K562 (cell line): ENCODE results near the gene HS2ST1. TPM values are rescaled to one million over a fixed set of nuclear protein-coding genes. Genes with fewer than 3 reads are reported as not detected.
A peak's percentile ranks its signal among the peaks of the same experiment; 100 is the strongest.

Source experiments
- ATAC-seq: fragments of 200-7000 bp; cut with Tn5 transposase; 3 replicates; pipeline ENCODE4 v1.9.1; 2020; ENCODE audit warnings: moderate library complexity
- BruUV-seq: library from RNA; stranded (reverse); fragments of 400-500 nt; replicated peaks from 2 replicates; lab custom pipeline; 2021; lab: Mats Ljungman, UMichigan
- CTCF ChIA-PET: fragments of 300-600 bp; formaldehyde crosslinking; extraction: SDS; loops from one replicate; lab custom pipeline; 2021; ENCODE audit warnings: low intra/inter-chr PET ratio; lab: Yijun Ruan, JAX
- POLR2A ChIA-PET: fragments of 300-600, 350-650 bp; sonication (Branson Sonifier 250); formaldehyde crosslinking; extraction: SDS; loops from one replicate; lab custom pipeline; 2021; ENCODE audit warnings: antibody characterized with exemption, inconsistent platforms; lab: Yijun Ruan, JAX
- DNase-seq, 4 experiments: peaks; one replicate each; pipeline versions ENCODE4 v3.0.0 to v3.0.0-alpha.2; 2011 to 2018; ENCODE audit warnings: low spot score in 3 of 4, mixed read lengths in 3 of 4; ENCODE audit errors: extremely low read depth in 1 of 4
- FAIRE-seq: peaks from 2 replicates; lab custom pipeline; 2011; peaks lifted over from hg19 to GRCh38; lab: Jason Lieb, UNC
- H2AFZ ChIP-seq: 2 replicates; pipeline ENCODE4 v1.6.0; 2011; ENCODE audit warnings: low read depth, low read length, control low read depth, inconsistent platforms
- H3K27ac ChIP-seq: fragments of 200-600 bp; 3 replicates; pipeline ENCODE4 v1.8.0; 2011; ENCODE audit warnings: low read depth, mild to moderate bottlenecking, control low read depth, inconsistent platforms, low read length, moderate library complexity, mixed read lengths; ENCODE audit errors: extremely low read depth
- H3K27me3 ChIP-seq, 2 experiments: fragments of 300-600 bp in 1 of 2; 2 replicates in 1 of 2; 3 replicates in 1 of 2; pipeline versions ENCODE4 v1.6.0 to v1.8.0; 2011; ENCODE audit warnings: inconsistent platforms in 2 of 2, low read length in 2 of 2, mild to moderate bottlenecking in 1 of 2, mixed read lengths in 1 of 2, moderate library complexity in 1 of 2; ENCODE audit not compliant: control insufficient read depth in 2 of 2, insufficient read depth in 2 of 2
- H3K36me3 ChIP-seq: fragments of 300-600 bp; 3 replicates; pipeline ENCODE4 v1.8.0; 2011; ENCODE audit warnings: mild to moderate bottlenecking, low read length, inconsistent platforms; ENCODE audit not compliant: control insufficient read depth, insufficient read depth
- H3K4me1 ChIP-seq, 2 experiments: fragments of 200-600 bp in 1 of 2; replicated peaks in 1 of 2; 2 replicates in 1 of 2; 3 replicates in 1 of 2; pipeline versions ENCODE4 v1.5.1 to v1.8.0; 2011; ENCODE audit warnings: inconsistent platforms in 2 of 2, low read length in 2 of 2, mild to moderate bottlenecking in 1 of 2, mixed read lengths in 1 of 2, moderate library complexity in 1 of 2; ENCODE audit not compliant: control insufficient read depth in 2 of 2, insufficient read depth in 2 of 2
- H3K4me2 ChIP-seq: 2 replicates; pipeline ENCODE4 v1.6.1; 2011; ENCODE audit warnings: low read length, control low read depth, inconsistent platforms, mixed read lengths; ENCODE audit not compliant: insufficient read depth
- H3K4me3 ChIP-seq: fragments of 200-600 bp; sonication (generic), shearing (Covaris generic); 2 replicates; pipeline ENCODE4 v1.5.1; 2016; ENCODE audit warnings: control low read depth, inconsistent platforms
- H3K79me2 ChIP-seq: fragments of 200-600 bp; 3 replicates; pipeline ENCODE4 v1.8.0; 2011; ENCODE audit warnings: low read length, inconsistent platforms; ENCODE audit not compliant: control insufficient read depth, insufficient read depth
- H3K9ac ChIP-seq, 2 experiments: 2 replicates each; pipeline versions ENCODE4 v1.6.0 to v1.6.1; 2011; ENCODE audit warnings: low read depth in 2 of 2, low read length in 2 of 2, control low read depth in 1 of 2, inconsistent platforms in 1 of 2, mild to moderate bottlenecking in 1 of 2, mixed read lengths in 1 of 2; ENCODE audit not compliant: insufficient read depth in 1 of 2
- H3K9me1 ChIP-seq: one replicate; pipeline ENCODE4 v1.6.0; 2011; ENCODE audit warnings: inconsistent platforms, mild to moderate bottlenecking, low read length, moderate library complexity; ENCODE audit not compliant: control insufficient read depth, insufficient read depth
- H3K9me3 ChIP-seq: replicated peaks from 2 replicates; pipeline ENCODE4 v1.5.1; 2011; ENCODE audit warnings: low read depth, low read length, inconsistent platforms; ENCODE audit not compliant: control insufficient read depth, insufficient read depth
- H4K20me1 ChIP-seq: replicated peaks from 2 replicates; pipeline ENCODE4 v1.6.1; 2011; ENCODE audit warnings: low read length, inconsistent platforms, mixed read lengths; ENCODE audit not compliant: control insufficient read depth, insufficient read depth
- CEBPG ChIP-seq, 3 experiments: fragments of 200-800 bp in 1 of 3; sonication (Bioruptor generic) in 1 of 3; sonication (generic) in 1 of 3; formaldehyde crosslinking in 1 of 3; IDR thresholded peaks in 2 of 3; conservative IDR thresholded peaks in 1 of 3; 2 replicates each; pipeline versions ENCODE4 v1.6.1 to v1.8.0; 2016 to 2022; ENCODE audit warnings: missing compliant biosample characterization in 2 of 3, missing genetic modification characterization in 2 of 3, mild to moderate bottlenecking in 1 of 3, missing genetic modification reagents in 1 of 3
- FOXJ3 ChIP-seq: sonication (generic); formaldehyde crosslinking; IDR thresholded peaks from 2 replicates; pipeline ENCODE4 v1.4.0; 2020; ENCODE audit warnings: mild to moderate bottlenecking, missing genetic modification reagents
- HDAC1 ChIP-seq, 2 experiments: fragments of 450-650 bp; IDR thresholded peaks; 2 replicates each; pipeline ENCODE4 v1.6.1; 2016 to 2017; ENCODE audit warnings: inconsistent platforms in 1 of 2, mild to moderate bottlenecking in 1 of 2, moderate library complexity in 1 of 2
- KDM5B ChIP-seq: fragments of 200-600 bp; sonication (generic); IDR thresholded peaks from 2 replicates; pipeline ENCODE4 v1.6.1; 2012; ENCODE audit warnings: low read depth, mild to moderate bottlenecking, moderate library complexity, low read length, control low read depth, inconsistent platforms; ENCODE audit not compliant: insufficient replicate concordance
- MAFK ChIP-seq: IDR thresholded peaks from 2 replicates; pipeline ENCODE4 v1.6.1; 2011; ENCODE audit warnings: low read length, improper control_type of control experiment
- NFRKB ChIP-seq: fragments of 450-650 bp; IDR thresholded peaks from 2 replicates; pipeline ENCODE4 v1.6.1; 2016; ENCODE audit warnings: low read depth
- RUNX1 ChIP-seq: sonication (generic); IDR thresholded peaks from 2 replicates; pipeline ENCODE4 v1.6.1; 2016; ENCODE audit warnings: antibody characterized with exemption, low read depth
- SAFB ChIP-seq: fragments of 200-400 bp; formaldehyde crosslinking; IDR thresholded peaks from 2 replicates; pipeline ENCODE4 v1.6.1; 2017; ENCODE audit warnings: low read depth, low read length, borderline replicate concordance
- TBP ChIP-seq: optimal IDR thresholded peaks from 2 replicates; pipeline ENCODE3; 2011; ENCODE audit warnings: low read depth, low read length, improper control_type of control experiment
- in situ Hi-C: fragments of 300-500 bp; cut with MboI; formaldehyde crosslinking; loops from 4 replicates; pipeline ENCODE4 v1.15.0; 2018; ENCODE audit warnings: inconsistent platforms, mixed read lengths
- intact Hi-C: fragments of 100-400 bp; cut with micrococcal nuclease; formaldehyde crosslinking; loops from 2 replicates; pipeline ENCODE4 v1.14.2; 2022
- polyA plus RNA-seq, 8 experiments: library from polyadenylated mRNA; depleted of rRNA in 4 of 8; stranded (reverse) in 5 of 8; unstranded in 3 of 8; fragments of >200 nt; fragmentation: Nextera tagmentation in 2 of 8; fragmentation: Illumina TruSeq in 1 of 8; extraction: Ambion mirVana in 2 of 8; extraction: Trizol in 1 of 8; gene quantifications; 2 replicates each; pipeline versions ENCODE4 v1.2.1 to v1.2.3, GENCODE V29; 2011 to 2014; ENCODE audit warnings: inconsistent platforms in 1 of 8, missing spikeins in 1 of 8
- total RNA-seq, 7 experiments: library from RNA; depleted of rRNA in 6 of 7; stranded (reverse); fragments of >200 nt in 6 of 7; fragmentation: Illumina TruSeq in 2 of 7; extraction: Trizol in 2 of 7; gene quantifications; 2 replicates each; pipeline versions ENCODE4 v1.2.1 to v1.2.3, GENCODE V29; 2011 to 2021; ENCODE audit warnings: low replicate concordance in 1 of 7
- TF ChIP-seq, protein P1 (sequence below), 3 experiments: fragments of 200-800 bp in 1 of 3; fragments of 250-450 bp in 1 of 3; fragments of 450-650 bp in 1 of 3; sonication (Bioruptor Pico) in 1 of 3; sonication (Bioruptor generic) in 1 of 3; formaldehyde crosslinking in 1 of 3; IDR thresholded peaks; 2 replicates each; pipeline versions ENCODE4 v1.6.1 to v1.8.0; 2016 to 2022; ENCODE audit warnings: mild to moderate bottlenecking in 2 of 3, missing genetic modification characterization in 2 of 3, missing compliant biosample characterization in 1 of 3, moderate library complexity in 1 of 3
- TF ChIP-seq, protein P2 (sequence below): fragments of 450-650 bp; IDR thresholded peaks from 2 replicates; pipeline ENCODE4 v1.6.1; 2016; ENCODE audit warnings: antibody characterized with exemption

The HS2ST1 gene
- total and polyA plus RNA-seq, 9 of the 15 experiments (the other 6 are each of a cell fraction or from before 2014, with no cell fraction given), result 7.7 to 43.3 (median 25.8) TPM

DNA sequence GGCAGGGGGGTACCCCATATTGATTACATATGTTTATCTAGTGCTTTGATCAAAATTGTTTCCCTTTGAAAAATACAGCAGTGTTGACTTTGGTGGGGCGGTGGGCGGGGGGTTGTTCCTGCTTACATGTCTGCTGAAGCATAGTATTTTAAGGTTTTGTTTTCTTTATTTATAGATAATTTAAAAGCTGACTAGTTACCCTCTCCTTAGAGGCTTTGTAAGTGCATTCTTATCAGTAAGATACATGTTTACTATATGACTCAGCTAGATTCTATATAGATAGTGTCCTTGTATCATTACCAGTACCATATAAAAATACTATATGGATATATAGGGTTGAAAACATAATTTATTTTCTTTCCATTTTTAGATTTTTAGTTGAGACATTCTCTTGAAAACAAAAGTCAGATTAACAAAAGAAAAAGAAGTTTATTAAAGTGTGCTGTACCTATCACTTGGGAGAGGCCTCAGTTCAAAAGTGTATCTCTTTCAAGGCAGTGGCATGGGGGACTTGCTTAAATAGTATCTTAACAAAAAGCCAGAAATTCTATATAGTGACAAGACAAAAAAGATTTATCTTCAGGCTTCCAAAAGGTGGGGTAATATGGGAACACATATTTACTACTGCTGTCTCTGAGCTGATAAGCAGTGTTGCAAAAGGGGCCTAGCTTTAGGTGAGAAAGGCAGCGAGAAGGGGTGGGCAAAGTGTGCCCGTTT, 79.0 kb downstream of the HS2ST1 start (continued):
- no peak for TF ChIP-seq TBP
- TF ChIP-seq RUNX1, result no peak
- no peak for TF ChIP-seq KDM5B
- TF ChIP-seq MAFK, result peak; percentile 71; the same call in 1 of the 2 replicates

DNA sequence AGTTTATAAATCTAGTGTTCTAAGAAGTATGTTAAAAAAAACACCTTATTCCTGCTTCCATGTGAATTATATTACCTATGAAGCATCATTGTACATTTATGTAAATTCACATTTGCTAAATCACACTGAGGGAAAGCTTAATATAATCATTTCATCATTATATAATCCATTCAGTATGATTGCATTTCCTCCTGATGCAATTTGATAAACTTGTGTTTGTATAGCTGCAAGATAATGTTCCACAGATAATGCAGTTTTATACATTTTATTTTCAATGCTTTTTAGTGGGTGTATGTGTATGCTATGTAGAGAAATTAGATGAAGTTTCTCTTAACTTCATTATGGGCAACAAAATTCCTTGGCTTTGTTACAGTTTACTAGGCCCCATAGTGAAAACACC, 79.6 kb downstream of the HS2ST1 start:
- ChIA-PET CTCF (interaction anchor here (1.1 kb wide), 1 partner anchor 12 kb away, joined by 3 read pairs; no protein-coding TSS in a partner anchor), POLR2A (interaction anchor here (1.0 kb wide), 2 partner anchors 24 to 46 kb away, joined by 3 read pairs; no protein-coding TSS in a partner anchor)
- intact Hi-C loops, result no loop called here
- peak overlapping the region; percentile 77; the same call in 2 of the 3 replicates for H3K27ac ChIP-seq
- peak overlapping the region; percentile 1; the same call in 1 of the 2 replicates for H3K4me2 ChIP-seq
- H3K9me1 ChIP-seq, result no peaks in the 10 kb centered on the region
- H3K27me3 ChIP-seq, result no peaks in the 10 kb centered on the region
- no peak overlapping the region for H3K4me3 ChIP-seq
- in situ Hi-C loops, result no loop called here
- no peaks in the 10 kb centered on the region for H4K20me1 ChIP-seq
- DNase-seq, result no peak
- no peak overlapping the region for H2AFZ ChIP-seq
- H3K9me3 ChIP-seq, result no peaks in the 10 kb centered on the region
- peaks cover 15 to 65% of the 10 kb centered on the region in 2 experiments for H3K4me1 ChIP-seq
- H3K36me3 ChIP-seq, result peaks cover 3% of the 10 kb centered on the region; the same call in 1 of the 3 replicates
- BruUV-seq, result no TSS peak
- peak overlapping the region in 1 of 2 experiments; percentile 48; a peak in 2 of 4 replicates for H3K9ac ChIP-seq
- no peak for ATAC-seq
- FAIRE-seq, result no peak
- H3K79me2 ChIP-seq, result peaks cover 81% of the 10 kb centered on the region
- TF ChIP-seq CEBPG (CRISPR knock-in tag; IDR thresholded peaks at IDR 0.05) (no peak), CEBPG (tag; conservative IDR thresholded peaks at IDR 0.05 in 1 of 2, IDR thresholded peaks at IDR 0.05 in 1 of 2) (peak; percentile 27 to 37; a peak in 1 of 4 replicates), FOXJ3 (CRISPR knock-in tag) (no peak), NFRKB (0 out of 2 replicates have a peak, but pooled peaks have one; percentile 10), SAFB (no peak), HDAC1 (IDR thresholded peaks at IDR 0.05) (0 out of 4 replicates have a peak, but pooled peaks of 1 of the 2 experiments have one; percentile 1)
- TF ChIP-seq, protein P1, sequence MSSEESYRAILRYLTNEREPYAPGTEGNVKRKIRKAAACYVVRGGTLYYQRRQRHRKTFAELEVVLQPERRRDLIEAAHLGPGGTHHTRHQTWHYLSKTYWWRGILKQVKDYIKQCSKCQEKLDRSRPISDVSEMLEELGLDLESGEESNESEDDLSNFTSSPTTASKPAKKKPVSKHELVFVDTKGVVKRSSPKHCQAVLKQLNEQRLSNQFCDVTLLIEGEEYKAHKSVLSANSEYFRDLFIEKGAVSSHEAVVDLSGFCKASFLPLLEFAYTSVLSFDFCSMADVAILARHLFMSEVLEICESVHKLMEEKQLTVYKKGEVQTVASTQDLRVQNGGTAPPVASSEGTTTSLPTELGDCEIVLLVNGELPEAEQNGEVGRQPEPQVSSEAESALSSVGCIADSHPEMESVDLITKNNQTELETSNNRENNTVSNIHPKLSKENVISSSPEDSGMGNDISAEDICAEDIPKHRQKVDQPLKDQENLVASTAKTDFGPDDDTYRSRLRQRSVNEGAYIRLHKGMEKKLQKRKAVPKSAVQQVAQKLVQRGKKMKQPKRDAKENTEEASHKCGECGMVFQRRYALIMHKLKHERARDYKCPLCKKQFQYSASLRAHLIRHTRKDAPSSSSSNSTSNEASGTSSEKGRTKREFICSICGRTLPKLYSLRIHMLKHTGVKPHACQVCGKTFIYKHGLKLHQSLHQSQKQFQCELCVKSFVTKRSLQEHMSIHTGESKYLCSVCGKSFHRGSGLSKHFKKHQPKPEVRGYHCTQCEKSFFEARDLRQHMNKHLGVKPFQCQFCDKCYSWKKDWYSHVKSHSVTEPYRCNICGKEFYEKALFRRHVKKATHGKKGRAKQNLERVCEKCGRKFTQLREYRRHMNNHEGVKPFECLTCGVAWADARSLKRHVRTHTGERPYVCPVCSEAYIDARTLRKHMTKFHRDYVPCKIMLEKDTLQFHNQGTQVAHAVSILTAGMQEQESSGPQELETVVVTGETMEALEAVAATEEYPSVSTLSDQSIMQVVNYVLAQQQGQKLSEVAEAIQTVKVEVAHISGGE (CRISPR knock-in tag; IDR thresholded peaks at IDR 0.05), result 0 out of 6 replicates have a peak, but pooled peaks of 1 of the 3 experiments have one; percentile 1
- TF ChIP-seq, protein P2, sequence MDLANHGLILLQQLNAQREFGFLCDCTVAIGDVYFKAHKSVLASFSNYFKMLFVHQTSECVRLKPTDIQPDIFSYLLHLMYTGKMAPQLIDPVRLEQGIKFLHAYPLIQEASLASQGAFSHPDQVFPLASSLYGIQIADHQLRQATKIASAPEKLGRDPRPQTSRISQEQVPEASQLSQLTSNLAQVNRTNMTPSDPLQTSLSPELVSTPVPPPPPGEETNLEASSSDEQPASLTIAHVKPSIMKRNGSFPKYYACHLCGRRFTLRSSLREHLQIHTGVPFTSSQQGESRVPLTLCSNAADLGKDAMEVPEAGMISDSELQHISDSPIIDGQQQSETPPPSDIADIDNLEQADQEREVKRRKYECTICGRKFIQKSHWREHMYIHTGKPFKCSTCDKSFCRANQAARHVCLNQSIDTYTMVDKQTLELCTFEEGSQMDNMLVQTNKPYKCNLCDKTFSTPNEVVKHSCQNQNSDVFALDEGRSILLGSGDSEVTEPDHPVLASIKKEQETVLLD, result 0 out of 2 replicates have a peak, but pooled peaks have one; percentile 10
